Measurements from ENCODE around the gene PTPN6.

Gene PTPN6

DNA sequence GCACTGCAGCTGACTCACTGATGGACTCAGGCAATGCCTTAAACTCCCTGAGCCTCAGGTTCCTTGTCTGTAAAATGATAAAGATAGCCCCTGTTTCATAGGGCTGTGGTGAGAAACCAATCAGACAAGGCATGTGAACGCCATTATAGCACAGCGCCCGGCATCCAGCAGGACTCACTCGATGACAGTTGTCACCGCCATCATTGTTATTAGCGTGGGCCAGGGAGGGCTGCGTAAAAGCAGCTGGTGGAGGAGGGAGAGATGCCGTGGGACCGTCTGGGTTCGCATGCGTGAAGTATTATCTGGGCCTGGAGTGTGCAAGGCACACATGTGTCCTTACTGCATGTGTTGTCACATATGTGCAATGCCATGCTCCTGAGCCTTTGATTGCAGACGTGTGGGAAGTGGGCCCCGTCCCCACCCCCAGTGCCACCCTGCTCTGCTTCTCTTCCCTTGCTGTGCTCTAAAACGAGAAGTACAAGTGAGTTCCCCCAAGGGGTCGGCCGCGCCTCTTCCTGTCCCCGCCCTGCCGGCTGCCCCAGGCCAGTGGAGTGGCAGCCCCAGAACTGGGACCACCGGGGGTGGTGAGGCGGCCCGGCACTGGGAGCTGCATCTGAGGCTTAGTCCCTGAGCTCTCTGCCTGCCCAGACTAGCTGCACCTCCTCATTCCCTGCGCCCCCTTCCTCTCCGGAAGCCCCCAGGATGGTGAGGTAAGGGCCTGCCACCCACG lies at the start of gene PTPN6:
Gene PTPN6 (plus strand): TSS at position 546 of the 730 bp plus-strand sequence. CDS start 157 bp downstream, at position 703.
- TF ChIP-seq CTCF (IDR thresholded peaks at IDR 0.05) = no peak

DNA sequence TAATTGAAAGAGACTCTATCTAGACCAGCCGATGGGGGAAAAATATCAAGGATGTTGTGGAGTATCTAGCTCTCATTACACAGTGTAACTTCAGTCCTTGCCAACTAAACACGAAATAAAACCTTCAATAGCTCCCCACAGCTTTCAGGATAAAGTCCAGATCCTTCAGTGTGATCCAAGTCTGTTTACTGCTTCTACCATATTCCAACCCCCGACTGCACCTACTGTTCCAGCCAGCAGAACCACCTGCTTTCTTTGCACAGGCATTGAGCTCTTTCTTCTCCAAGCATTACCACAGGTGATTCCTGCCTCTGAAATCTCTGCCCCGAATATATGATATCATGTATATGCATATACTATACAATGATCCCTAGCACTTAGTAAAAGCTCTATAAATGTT lies 48.7 kb upstream of the PTPN6 start:
- TF ChIP-seq CTCF (IDR thresholded peaks at IDR 0.05) = no peak

DNA sequence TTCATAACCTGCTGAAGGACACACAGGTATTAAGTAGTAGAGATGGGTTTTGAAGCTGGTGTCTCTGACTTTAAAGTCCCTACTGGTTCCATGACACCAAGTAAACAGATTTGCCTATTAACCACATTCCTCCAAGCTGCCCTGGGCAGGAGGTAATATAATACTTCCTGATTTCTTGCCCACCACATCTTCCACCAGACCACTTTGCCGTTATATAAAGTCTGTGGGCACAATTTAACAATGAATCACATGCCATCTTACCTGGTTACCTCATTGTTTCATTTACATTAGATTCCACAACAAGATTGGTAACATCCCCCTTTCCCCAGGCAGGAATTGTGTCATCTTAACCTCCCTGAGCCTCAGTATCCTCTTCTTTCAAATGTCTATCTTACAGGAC lies 47.4 kb upstream of the PTPN6 start:
- no peak for TF ChIP-seq CTCF (IDR thresholded peaks at IDR 0.05)

DNA sequence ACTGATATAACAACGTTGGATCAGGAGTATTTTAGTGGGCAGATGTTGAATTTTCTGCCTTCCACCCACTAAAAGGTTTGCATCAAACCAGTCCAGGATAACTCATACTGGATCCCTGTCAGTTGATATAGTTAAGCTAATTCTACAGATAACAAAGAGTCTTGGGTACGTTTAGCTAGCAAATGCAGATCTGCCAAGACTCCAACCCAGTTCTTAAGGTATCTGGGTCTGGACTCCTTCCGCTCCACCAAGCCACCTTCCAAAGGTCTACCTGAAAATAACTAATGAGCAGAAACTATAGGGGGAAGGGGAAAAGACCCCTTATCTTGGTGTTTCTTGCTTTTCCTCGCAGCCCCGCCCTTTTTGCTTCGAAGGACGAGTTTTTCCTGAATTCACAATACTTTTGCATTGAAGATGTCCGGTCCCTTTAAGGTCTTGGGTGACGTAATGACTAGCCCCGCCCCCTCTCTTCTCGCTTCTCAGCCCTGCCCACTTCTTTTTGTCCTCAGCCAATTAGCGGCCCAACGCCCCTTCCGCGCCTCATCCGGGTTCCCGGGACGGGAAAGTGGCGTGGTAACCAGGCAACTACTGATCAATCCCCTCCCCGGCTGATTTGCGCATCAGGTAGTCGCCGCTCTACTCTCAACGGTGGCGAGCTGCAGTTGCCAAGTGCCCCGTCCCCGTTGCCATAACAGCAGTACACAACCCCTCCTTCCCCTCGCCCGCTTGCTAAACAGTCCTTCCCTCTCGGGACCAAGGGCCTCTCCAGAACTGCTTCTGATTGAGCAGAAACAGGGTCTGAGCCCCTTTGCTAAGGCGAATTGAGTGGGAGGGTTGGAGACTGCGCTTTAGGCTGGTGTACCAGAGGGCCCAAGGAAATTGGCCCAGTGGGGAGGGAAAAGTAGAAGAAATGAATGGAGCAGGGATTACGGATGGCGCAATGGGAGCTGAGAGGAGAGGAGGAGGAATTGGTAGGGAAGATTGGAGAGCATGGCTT lies 46.6 kb upstream of the PTPN6 start, which contains the start of gene LRRC23:
Gene LRRC23 (plus strand): TSS at position 543 of the 997 bp plus-strand sequence. CDS start 812 bp downstream, outside the sequence.
- no peak for TF ChIP-seq CTCF (IDR thresholded peaks at IDR 0.05)

GRCh38 chr12:6905414-6906040 lies 45.6 kb upstream of the PTPN6 start:
- TF ChIP-seq CTCF (IDR thresholded peaks at IDR 0.05) = no peak

GRCh38 chr12:6909421-6910145 lies 41.6 kb upstream of the PTPN6 start:
- no peak for TF ChIP-seq CTCF (IDR thresholded peaks at IDR 0.05)

All from LNCAP (cell line).